NCI-H1930 (cell line): ENCODE data around the gene NINJ2.
"Not testable (repeated sequence)": the region's sequence is repeated elsewhere in the genome, so short reads cannot be mapped to it uniquely, and the experiment has no call there.

ENCODE experiments used
- DNase-seq, 2 experiments: peaks; one replicate each; lab custom pipeline; 2025; lab: John Stamatoyannopoulos, UW

Gene NINJ2

DNA sequence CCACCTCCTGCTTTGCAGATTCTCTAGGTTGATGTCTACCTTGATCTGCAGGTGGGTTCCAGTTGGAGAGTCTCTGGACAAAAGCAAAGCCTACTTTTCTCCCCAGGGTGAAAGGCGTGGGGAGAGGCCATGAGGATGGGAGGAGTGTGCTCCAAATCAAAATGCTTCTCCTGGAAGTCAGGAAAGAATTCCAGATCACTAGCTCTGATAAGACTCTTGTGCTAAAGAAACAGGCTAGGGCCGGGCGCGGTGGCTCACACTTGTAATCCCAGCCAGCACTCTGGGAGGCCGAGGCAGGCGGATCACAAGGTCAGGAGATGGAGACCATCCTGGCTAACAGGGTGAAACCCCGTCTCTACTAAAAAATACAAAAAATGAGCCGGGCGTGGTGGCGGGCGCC is 21.9 kb downstream of the NINJ2 start:
- not testable (repeated sequence) for DNase-seq

DNA sequence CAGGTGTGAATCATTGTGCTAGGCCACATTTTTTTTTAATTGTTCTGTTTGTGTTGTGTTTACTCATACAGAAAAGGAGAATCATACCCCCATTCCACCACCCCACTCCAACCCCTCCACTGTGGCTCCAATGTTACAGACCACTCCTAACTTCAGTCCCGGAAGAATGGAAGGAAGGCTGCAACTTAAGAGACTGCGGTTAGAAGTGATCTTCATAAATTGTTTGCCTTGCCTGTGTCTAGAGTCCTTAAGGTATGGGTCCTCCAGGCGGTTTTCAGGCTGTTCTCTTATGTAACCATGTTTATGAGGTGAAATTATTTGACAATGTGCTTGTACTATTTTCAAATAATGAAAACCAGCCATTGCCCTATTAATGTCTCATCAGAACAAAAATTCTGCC is 22.5 kb downstream of the NINJ2 start:
- DNase-seq, result no peak

GRCh38 chr12:639988-640387 is 23.3 kb downstream of the NINJ2 start:
- DNase-seq, result no peak

- no peak for DNase-seq
Observed at GRCh38 chr12:639566-639965, 23.7 kb downstream of the NINJ2 start.

DNA sequence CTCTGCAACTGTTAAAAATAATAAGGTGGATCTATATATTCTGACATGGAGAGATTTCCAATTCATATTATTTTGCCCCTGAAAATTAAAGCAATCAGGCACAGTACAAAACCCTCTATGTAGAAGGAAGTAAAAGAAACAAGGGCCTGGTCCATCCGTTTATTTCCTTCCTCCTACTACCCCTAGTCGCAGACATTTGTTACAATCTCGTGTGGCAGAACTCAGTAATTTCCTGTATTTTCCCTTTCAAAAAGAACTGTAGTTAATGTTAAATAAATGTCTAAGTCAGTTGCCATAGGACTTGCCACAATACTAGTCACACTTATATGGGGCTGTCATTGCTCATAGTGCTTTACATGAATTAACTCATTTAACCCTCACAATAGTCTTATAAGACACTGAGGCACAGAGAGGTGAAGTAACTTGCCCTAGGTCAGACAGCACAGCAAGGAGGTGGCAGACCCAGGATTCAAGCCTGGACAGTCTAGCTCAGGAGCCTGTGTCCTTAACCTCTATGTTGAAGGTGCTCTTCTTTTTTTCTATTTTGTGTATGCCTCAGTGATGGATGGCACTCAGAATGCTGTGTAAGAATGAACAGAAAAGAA is 24.2 kb downstream of the NINJ2 start:
- DNase-seq, result no peak

- no peak for DNase-seq
Observed at GRCh38 chr12:636632-637031, 26.6 kb downstream of the NINJ2 start.

GRCh38 chr12:633731-634130 is 29.5 kb downstream of the NINJ2 start:
- DNase-seq, result no peak

DNA sequence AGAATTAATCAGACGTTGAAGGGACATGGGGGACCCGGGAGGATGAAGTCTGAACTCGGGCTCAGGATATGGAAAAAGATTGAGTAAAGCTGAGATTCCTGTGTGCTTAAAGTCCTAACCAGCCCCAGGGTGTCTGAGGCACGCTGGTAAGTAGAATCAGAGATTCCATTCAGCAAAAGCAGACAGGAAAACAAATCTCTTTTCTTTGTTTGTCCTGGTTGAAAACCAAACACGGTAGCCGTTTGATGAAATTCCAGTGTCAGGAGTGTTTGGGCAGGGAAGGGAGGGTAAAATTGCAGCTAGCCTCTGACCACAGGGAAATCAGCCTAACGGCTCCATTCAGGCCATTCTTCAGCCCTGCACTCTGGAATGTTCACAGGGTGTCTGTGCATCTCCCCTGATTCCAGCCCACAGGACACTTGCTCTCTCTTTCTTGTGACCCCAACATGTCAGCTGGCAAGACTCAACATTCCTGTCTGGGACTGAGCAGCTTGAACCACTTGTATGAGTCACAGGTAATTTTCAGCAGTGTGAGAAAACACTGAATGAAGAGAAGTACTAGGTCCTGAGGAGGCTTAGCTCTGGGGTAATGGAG is 31.0 kb downstream of the NINJ2 start:
- DNase-seq, result no peak

- DNase-seq, result no peak
Observed at GRCh38 chr12:630656-631632, 32.3 kb downstream of the NINJ2 start.

GRCh38 chr12:628742-629078 is 34.5 kb downstream of the NINJ2 start:
- not testable (repeated sequence) for DNase-seq

GRCh38 chr12:627863-628741 is 35.1 kb downstream of the NINJ2 start:
- no peak for DNase-seq

DNA sequence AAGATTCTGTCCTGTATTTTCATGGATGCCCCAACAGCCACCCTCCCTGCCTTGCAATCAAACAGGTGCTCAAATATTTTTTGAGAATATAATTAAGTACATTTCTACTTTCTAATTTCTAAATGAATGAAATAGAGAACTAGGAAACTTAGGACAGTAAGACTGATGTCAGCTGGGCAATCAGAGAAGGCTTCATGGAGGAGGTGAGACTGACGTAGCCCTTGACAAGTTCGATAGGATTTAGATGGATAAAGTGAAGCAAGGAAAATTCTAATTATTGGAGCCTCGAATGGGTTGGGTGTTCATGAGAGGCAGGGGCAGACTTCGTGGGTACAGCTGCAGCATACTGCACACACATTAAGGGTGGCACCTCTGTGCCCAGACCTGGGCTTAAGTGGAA is 36.0 kb downstream of the NINJ2 start:
- DNase-seq, result no peak

DNA sequence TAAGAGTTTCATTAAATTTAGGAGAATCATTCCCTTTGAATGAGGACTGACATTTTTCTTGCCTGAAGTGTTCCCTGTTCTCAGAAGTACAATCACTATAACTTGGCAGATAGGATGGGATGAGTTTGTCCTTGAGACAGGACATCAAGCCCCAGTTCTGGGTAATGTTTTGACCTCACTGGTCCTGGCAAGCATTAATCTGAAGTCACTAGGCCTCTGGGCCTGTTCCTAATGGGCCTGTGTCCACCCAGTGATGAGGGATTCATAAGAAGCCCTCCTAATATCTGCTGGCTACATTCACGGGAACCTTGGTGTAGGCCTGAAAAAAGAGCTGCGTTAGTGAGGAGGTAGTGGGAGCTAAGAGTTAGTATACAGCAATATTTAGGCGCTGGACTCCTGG is 37.2 kb downstream of the NINJ2 start:
- DNase-seq, result no peak

GRCh38 chr12:623865-624372 is 39.3 kb downstream of the NINJ2 start:
- no peak for DNase-seq

GRCh38 chr12:623172-623864 is 39.9 kb downstream of the NINJ2 start:
- DNase-seq, result no peak

DNA sequence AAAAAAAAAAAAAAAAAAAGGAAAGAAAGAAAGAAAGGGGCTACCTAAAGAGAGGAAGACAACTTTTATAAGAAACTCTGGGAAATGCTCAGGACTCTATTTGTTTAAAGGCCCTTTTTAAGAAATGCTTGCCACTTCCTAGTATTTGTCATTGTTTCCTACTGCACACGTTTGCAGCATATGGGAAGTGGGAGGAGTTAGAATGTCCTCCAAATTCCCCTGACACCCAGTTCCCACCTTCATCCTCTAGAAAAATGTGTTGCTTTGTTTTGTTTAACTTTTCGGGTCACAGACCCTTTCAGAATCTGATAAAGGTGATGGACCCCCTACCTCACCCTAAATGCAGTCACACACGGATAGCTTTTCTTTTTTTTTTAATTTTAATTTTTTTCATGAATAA is 40.8 kb downstream of the NINJ2 start:
- DNase-seq, result no peak

GRCh38 chr12:619346-619745 is 43.9 kb downstream of the NINJ2 start:
- no peak for DNase-seq

DNA sequence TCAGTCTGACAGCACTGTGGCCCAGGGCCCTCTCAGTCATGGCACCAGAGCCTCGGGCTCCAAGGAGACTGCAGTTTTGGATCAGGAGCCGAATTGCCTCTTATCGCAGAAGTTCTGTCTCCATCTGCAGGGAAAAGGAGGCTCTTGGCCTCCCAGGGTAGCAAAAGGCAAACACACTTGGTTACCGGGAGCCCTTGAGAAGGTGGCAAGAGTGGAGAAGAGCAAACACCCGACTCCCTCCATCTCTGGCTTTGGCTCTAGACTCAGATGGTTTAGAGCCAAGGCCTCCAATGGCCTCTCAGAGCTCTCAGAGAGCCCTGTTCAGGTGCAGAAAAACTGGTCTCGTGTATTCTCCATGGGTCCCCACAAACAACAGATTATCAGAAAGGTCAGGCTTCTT is 44.6 kb downstream of the NINJ2 start:
- no peak for DNase-seq

- no peak for DNase-seq
Observed at GRCh38 chr12:617304-617915, 45.8 kb downstream of the NINJ2 start.

DNA sequence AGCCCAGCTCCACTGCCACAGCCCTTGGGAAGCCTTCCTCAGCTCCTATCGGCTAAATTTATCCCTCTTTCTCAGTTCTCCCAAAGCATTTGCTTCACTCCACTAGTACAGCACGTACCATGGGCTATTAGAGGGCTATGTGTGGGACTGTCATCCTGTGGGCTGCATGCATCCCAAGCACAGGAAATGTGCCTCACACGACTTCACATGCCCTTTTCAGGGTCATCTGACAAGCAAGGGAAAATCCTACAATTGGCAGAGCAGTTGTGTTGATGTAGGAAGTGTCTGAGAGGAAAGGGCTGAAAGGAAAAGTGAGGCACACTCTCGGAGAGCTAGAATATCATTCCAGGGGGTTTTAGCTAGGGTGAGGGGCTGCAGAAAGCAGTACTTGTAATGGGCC is 47.6 kb downstream of the NINJ2 start:
- no peak for DNase-seq

GRCh38 chr12:614411-614970 is 48.8 kb downstream of the NINJ2 start:
- no peak for DNase-seq
